Amniotic epithelial cell (primary cell): ENCODE data around the gene CD44.

ENCODE experiments used
- DNase-seq: peaks from one replicate; pipeline ENCODE4 v3.0.0-alpha.2; 2010; ENCODE audit warnings: low read depth

CD44 gene

DNA sequence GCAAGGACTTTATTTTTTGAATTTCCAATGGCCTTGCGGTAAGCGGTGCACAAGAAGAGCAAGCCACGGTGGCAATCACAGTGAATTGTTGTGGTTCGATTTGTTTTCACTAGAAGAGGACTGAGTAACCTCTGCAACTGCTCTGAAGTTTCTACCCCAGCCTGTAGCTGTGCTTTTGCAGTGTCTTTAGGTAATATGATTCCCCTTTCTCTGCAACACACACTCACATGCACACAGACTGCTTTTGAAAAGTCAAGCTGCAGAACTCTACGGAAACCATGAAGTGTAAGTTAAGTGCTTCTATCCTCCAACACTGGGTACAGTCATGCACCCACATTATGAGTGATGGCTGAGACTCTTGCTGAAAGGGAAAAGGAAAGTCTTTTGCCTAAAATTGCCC is 38.4 kb downstream of the CD44 start:
- no peak for DNase-seq

DNA sequence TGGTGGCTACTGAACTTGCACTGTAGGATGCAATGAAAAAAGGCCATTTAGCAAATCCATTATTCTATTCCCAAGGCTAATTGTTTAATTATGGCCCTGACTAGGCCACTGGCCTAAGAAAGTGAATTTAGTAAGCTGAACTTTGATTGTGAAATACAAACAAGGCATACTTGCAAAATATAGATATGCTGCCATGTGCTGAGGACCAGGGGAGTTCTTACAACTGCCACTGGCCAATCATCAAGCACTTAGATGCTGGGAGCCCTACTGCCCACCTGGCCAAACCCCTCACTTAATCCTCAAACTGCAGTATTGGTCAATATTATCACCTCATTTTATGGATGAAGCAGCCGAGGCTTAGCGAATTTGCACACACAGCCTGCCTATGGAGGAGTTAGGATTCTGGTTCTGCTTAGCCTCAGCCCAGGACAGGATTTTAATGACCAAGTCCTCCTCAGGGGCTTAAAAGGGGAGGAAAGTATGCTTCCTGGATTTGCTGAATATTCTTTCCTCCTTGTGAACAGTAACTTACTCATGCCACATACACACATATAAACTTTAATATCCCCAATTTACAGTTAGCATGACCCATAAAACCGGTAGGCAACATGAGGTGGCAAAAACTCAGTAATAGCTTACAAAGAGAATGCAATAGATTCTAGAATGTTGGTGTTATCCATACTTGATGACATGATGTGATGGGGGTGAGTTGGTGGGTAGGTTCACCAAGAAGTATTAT is 39.3 kb downstream of the CD44 start:
- peak; percentile 40 for DNase-seq

DNA sequence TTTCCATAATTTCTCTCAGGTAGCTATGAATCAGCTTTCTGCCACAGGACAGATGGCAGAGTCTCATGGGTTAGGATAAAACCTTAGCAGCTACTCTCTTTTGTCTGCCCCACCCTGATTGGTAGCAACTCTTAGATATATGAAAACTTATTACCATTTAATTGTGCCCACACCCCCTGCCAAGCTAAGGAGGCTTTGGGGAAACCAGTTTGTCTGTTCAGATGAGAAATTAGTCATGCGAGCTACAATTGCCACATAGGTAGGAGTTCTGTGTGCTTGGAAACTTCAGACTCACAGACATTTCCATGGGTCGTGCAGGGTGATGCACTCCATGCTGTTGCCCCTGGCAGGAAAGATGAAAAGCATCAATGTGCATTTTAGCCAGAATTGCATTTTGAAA is 39.9 kb downstream of the CD44 start:
- peak; percentile 68 for DNase-seq

GRCh38 chr11:35179466-35180135 is 40.6 kb downstream of the CD44 start:
- no peak for DNase-seq

GRCh38 chr11:35180317-35181233 is 41.6 kb downstream of the CD44 start:
- no peak for DNase-seq

DNA sequence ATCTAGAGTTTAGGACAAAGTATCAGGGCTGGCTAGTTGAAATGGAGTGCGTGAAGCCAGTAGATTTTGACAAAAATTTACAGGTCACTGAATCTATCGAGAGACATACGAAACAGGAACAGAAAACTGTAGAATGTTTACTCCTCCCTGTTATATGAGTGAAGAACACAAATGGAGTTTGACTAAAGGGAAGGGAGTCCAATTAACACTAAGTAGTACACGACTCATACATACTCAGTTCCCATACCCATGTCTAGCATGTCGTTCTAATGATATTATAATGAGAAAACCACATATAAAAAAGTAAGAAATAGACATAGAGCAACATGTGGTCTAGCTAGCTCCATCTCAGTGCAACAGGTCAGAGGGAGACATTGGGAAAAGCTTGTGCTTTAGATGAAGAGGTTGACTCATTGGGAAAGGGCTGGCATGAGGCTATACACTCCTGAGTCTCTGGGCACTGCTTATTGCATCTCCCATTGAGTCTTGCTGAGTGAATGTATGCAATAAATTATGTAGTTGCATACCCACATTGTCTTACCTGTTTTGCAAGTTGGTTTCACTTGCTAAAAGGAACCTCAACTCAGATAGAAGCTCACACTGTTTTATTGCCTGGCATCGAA is 43.5 kb downstream of the CD44 start:
- DNase-seq, result no peak

DNA sequence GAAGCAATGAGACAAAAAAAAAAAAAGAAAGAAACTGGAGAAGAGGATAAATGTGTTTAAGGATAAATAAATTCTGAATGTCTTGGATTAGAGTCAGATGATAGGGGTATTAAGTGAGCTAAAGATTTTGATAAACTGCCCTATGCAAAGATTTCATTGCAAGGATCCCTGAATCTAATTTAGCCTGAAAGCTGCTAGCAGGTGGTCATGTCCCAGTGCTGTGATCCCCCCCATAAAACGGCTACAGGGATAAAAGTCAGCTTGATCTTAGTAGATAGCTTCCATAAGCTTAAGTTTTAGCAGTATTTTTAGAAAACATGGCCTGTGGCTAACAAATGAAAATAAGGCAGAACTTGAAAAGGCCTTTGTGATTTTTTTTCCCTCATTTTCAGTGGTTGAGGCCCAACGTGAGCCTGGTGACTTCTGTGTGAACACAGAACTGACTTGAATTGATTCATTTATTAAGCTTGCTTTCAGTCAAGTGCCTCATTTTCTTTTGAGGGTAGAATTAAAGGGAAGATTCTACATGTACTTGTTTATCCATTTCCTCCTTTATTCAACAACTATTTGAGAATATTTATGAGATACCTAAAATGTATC is 44.5 kb downstream of the CD44 start:
- no peak for DNase-seq

- DNase-seq, result peak; percentile 73
Observed at GRCh38 chr11:35185696-35186095, 46.7 kb downstream of the CD44 start.

- no peak for DNase-seq
Observed at GRCh38 chr11:35187996-35188395, 49.0 kb downstream of the CD44 start.

GRCh38 chr11:35190804-35191348 is 51.9 kb downstream of the CD44 start:
- DNase-seq, result peak; percentile 93

DNA sequence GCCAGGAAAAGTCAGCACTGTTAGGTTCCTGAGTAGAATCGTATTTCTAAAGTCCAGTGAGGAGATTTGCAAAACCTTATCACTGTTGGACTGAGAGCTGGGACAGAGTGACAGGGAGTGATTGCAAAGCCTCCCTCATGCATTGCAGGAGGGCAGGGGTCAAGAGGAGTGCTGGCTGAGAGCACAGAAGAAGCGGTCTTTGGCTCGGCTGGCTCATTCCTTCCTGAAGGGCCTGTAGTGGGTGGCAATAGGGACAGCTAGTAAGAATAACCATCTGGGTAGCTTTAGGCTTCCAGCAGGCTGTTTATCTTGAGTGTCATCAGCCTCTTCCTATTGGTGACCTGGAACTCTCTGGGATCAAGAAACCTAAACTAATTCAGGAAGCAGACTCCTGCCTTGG is 53.4 kb downstream of the CD44 start:
- DNase-seq, result peak; percentile 55

DNA sequence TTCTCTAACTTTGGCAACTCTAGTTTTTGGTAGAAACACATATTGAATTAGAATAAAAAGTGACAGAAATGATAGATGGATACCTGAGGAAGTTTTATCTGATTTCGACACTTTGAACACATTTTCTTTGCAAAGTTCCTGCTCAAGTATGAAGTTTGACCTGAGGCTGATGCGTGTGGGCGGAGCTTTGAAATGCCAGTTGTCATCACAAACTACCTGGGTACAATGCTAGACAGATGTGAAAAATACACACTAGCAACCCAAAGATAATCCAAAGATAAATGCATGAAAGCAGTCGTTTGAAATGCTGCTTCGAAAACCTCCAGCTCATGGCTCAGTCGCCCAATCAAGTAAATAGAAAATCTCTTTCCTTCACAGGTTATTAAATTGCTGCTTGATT is 54.8 kb downstream of the CD44 start:
- DNase-seq, result no peak

GRCh38 chr11:35197292-35197691 is 58.3 kb downstream of the CD44 start:
- no peak for DNase-seq

DNA sequence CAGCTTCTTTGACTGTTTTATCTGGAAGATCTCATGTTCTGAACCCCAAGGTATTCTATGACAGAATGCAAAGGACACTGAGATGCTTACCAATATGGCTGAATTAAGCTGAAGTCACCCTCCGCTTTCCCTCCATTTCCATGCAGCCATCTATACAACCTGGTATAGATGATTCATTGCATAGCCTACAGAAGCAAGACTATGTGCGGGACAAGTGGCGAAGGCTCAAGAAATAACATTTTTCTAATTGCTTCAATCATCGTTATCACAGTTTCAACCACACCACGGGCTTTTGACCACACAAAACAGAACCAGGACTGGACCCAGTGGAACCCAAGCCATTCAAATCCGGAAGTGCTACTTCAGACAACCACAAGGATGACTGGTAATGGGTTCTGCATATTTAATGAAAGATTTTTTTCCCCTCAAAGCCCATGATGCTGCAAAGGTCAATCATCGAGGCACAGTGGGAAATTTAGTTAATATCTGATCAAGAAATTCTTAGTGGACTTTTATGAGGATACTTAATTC is 61.9 kb downstream of the CD44 start:
- DNase-seq, result no peak

DNA sequence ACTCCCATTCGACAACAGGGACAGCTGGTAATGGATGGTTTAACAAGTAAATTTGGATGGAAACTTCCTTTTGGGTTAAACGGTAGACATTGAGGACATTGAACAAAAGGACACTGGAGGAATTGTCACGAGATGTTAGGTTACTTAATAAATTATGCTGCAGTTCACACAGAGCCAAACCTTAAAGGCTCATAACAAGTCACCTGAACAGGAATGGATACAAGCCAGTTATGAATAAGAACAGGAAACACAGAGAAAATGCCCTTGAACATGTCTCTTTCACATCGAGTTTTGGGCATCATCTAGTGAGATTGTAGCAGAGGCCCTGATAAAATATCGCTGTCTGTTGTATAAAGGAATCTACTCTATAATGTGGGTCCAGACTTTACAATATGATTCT is 65.6 kb downstream of the CD44 start:
- DNase-seq, result no peak

- no peak for DNase-seq
Observed at GRCh38 chr11:35206616-35207015, 67.6 kb downstream of the CD44 start.

- no peak for DNase-seq
Observed at GRCh38 chr11:35207471-35208403, 68.8 kb downstream of the CD44 start.

GRCh38 chr11:35208795-35209194 is 69.8 kb downstream of the CD44 start:
- no peak for DNase-seq

DNA sequence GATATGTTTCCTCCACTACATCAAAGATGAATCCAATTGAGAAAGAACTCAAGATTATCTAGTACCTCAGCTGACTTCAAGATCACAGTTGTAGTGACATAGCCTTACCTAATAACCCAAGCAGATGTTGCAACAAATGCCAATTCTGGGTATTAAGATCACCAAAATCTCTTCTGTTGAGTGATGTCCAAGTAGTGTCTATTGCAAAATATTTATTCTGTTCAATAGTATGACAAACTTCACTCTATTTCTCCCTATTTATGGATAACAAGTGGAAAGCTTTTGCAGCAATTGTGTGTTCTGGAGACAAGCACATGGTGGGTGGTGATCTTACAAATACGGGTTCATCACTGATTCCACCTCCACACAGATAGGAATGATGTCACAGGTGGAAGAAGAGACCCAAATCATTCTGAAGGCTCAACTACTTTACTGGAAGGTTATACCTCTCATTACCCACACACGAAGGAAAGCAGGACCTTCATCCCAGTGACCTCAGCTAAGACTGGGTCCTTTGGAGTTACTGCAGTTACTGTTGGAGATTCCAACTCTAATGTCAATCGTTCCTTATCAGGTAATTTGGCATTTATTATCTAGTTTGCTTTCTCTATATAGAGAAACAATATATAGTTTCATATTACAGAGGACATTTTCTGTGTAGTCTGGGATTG is 72.0 kb downstream of the CD44 start:
- DNase-seq, result no peak

- DNase-seq, result no peak
Observed at GRCh38 chr11:35211952-35212351, 73.0 kb downstream of the CD44 start.
